HG03108 (cell line): ENCODE data around the gene SYAP1.
"Not testable (repeated sequence)": the region's sequence is repeated elsewhere in the genome, so short reads cannot be mapped to it uniquely, and the experiment has no call there.

Source experiments
- ATAC-seq: cut with Tn5 transposase; IDR thresholded peaks from one replicate; pipeline ENCODE4 v1.9.1; 2021; ENCODE audit warnings: moderate library complexity; ENCODE audit not compliant: unreplicated experiment

Gene SYAP1

GRCh38 chrX:16719334-16720084 lies at the start of gene SYAP1:
SYAP1 (plus strand) TSS chrX:16719612; CDS start chrX:16719725, 113 bp downstream.
- ATAC-seq, result peak; percentile 99

- ATAC-seq, result no peak
These were observed 48.4 kb upstream of the SYAP1 start for GRCh38 chrX:16671005-16671404.

- no peak for ATAC-seq
These were observed 40.7 kb upstream of the SYAP1 start for GRCh38 chrX:16678689-16679088.

GRCh38 chrX:16683007-16683664 lies 36.3 kb upstream of the SYAP1 start:
- no peak for ATAC-seq

- no peak for ATAC-seq
These were observed 31.9 kb upstream of the SYAP1 start for GRCh38 chrX:16687514-16687913.

GRCh38 chrX:16695079-16695676 lies 24.2 kb upstream of the SYAP1 start:
- ATAC-seq, result no peak

- no peak for ATAC-seq
These were observed 22.5 kb upstream of the SYAP1 start for GRCh38 chrX:16696956-16697355.

- no peak for ATAC-seq
These were observed 20.0 kb upstream of the SYAP1 start for GRCh38 chrX:16699389-16699788.

GRCh38 chrX:16700734-16701133 lies 18.7 kb upstream of the SYAP1 start:
- ATAC-seq, result no peak

GRCh38 chrX:16702700-16703599 lies 16.5 kb upstream of the SYAP1 start:
- ATAC-seq, result no peak

GRCh38 chrX:16705370-16705769 lies 14.0 kb upstream of the SYAP1 start:
- ATAC-seq, result no peak

GRCh38 chrX:16708016-16708415 lies 11.4 kb upstream of the SYAP1 start:
- ATAC-seq, result no peak

GRCh38 chrX:16711219-16711811 lies 8.1 kb upstream of the SYAP1 start:
- no peak for ATAC-seq

GRCh38 chrX:16711893-16712547 lies 7.4 kb upstream of the SYAP1 start:
- peak; percentile 18 for ATAC-seq

GRCh38 chrX:16712548-16713155 lies 6.8 kb upstream of the SYAP1 start, which contains the start of gene CTPS2:
CTPS2 (minus strand) TSS chrX:16712669; CDS start chrX:16702902, 9,767 bp downstream.
- ATAC-seq, result peak; percentile 65

- no peak for ATAC-seq
These were observed 4.9 kb upstream of the SYAP1 start for GRCh38 chrX:16714504-16714903.

GRCh38 chrX:16715638-16716037 lies 3.8 kb upstream of the SYAP1 start:
- not testable (repeated sequence) for ATAC-seq

- ATAC-seq, result not testable (repeated sequence)
These were observed 3.0 kb upstream of the SYAP1 start for GRCh38 chrX:16716451-16716850.

GRCh38 chrX:16718824-16719333 lies 533 bp upstream of the SYAP1 start:
- no peak for ATAC-seq
